ENCODE data around the gene YY2. TPM values are rescaled to one million over a fixed set of nuclear protein-coding genes. Genes with fewer than 3 reads are reported as not detected.
A peak's percentile ranks its signal among the peaks of the same experiment; 100 is the strongest.

Gene YY2
- total and polyA plus RNA-seq, 9 of the 15 experiments (the other 6 are each of a cell fraction or from before 2014, with no cell fraction given), result 0.77 to 2.2 (median 1.1) TPM

- Histone ChIP-seq H3K9me3 (replicated peaks; ENCODE audit: control insufficient read depth, insufficient read depth, low read depth, low read length) (no peaks in the 10 kb centered on the region; the same call in 1 of the 2 replicates), H3K9ac (ENCODE audit: insufficient read depth in 1 of 2, low read depth in 2 of 2, low read length in 2 of 2) (no peak overlapping the region), H3K4me1 (replicated peaks in 1 of 2; ENCODE audit: control insufficient read depth in 2 of 2, insufficient read depth in 2 of 2, low read length in 2 of 2) (no peaks in the 10 kb centered on the region), H3K9me1 (ENCODE audit: control insufficient read depth, insufficient read depth, low read length) (no peaks in the 10 kb centered on the region), H3K4me2 (ENCODE audit: insufficient read depth, low read length) (no peak overlapping the region), H3K27me3 (ENCODE audit: control insufficient read depth in 2 of 2, insufficient read depth in 2 of 2, low read length in 2 of 2) (no peaks in the 10 kb centered on the region), H4K20me1 (replicated peaks; ENCODE audit: control insufficient read depth, insufficient read depth, low read length) (no peaks in the 10 kb centered on the region), H3K36me3 (ENCODE audit: control insufficient read depth, insufficient read depth, low read length) (peaks cover 26% of the 10 kb centered on the region; the same call in 2 of the 3 replicates), H3K27ac (ENCODE audit: extremely low read depth, low read depth, low read length) (no peak overlapping the region), H2AFZ (ENCODE audit: low read depth, low read length) (no peak overlapping the region), H3K4me3 (no peak overlapping the region), H3K79me2 (ENCODE audit: control insufficient read depth, insufficient read depth, low read length) (no peaks in the 10 kb centered on the region)
- no TSS peak for BruUV-seq (replicated peaks)
- FAIRE-seq (no peak), ATAC-seq (no peak), DNase-seq (ENCODE audit: extremely low read depth in 1 of 4, low spot score in 3 of 4) (no peak)
- intact Hi-C loops (cut with micrococcal nuclease), result no loop called here
- TF ChIP-seq ZNF316 (IDR thresholded peaks at IDR 0.05) (peak; percentile 65), HNRNPLL (IDR thresholded peaks at IDR 0.05; ENCODE audit: low read depth, low read length, poor library complexity, severe bottlenecking) (no peak), GTF2E2 (tag; IDR thresholded peaks at IDR 0.05) (no peak), FOXA1 (IDR thresholded peaks at IDR 0.05; ENCODE audit: borderline replicate concordance) (no peak), C11orf30 (IDR thresholded peaks at IDR 0.05; ENCODE audit: low read depth) (peak; percentile 48), ZNF699 (CRISPR knock-in tag; IDR thresholded peaks at IDR 0.05; ENCODE audit: insufficient replicate concordance) (no peak), DACH1 (IDR thresholded peaks at IDR 0.05; ENCODE audit: partially characterized antibody) (no peak), ZNF586 (CRISPR knock-in tag; conservative IDR thresholded peaks at IDR 0.05) (no peak), ZNF717 (CRISPR knock-in tag; IDR thresholded peaks at IDR 0.05) (no peak), RBM34 (IDR thresholded peaks at IDR 0.05; ENCODE audit: borderline replicate concordance, insufficient read depth, low read length) (no peak), RHOXF2B (CRISPR knock-in tag; conservative IDR thresholded peaks at IDR 0.05) (no peak), PTTG1 (tag; IDR thresholded peaks at IDR 0.05; ENCODE audit: low read depth) (no peak)
- in situ Hi-C loops (cut with MboI), result no loop called here
- ChIA-PET POLR2A (no interaction called here), CTCF (ENCODE audit: low intra/inter-chr PET ratio) (no interaction called here)
These were observed 2.2 kb upstream of the YY2 start for GRCh38 chrX:21853578-21853977.

Measured in K562 (cell line).